ENCODE results near the gene SPATA1.
A peak's percentile ranks its signal among the peaks of the same experiment; 100 is the strongest.

SPATA1 gene

DNA sequence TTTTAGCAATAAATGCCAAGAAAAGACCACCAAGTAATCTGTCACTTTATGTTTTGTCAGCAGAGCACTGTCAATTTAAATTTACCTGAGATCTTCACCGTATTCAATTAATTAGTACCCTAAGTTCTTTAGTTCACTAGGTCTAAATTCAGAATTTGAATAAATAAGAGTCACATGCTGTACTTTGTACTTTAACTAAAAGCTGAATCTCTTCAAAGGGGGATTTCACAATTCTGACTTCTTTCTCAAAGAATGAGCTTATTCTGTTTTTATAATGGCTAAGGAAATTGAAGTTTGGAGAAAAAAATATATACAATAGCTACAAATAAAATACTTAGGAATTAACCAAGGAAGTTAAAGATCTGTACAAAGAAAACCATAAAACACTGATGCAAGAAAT lies 2.3 kb downstream of the SPATA1 start:
- TF ChIP-seq Cebpa-rat (IDR thresholded peaks at IDR 0.05): no peak
- Histone ChIP-seq H3K27me3 (no peaks in the 10 kb centered on the region), H3K9me3 (peaks cover 11% of the 10 kb centered on the region; the same call in 1 of the 2 replicates), H3K9ac (no peak overlapping the region), H4K20me1 (peaks cover 20% of the 10 kb centered on the region), H3K4me3 (no peak overlapping the region), H3K4me2 (no peak overlapping the region), H3K4me1 (peaks cover 25% of the 10 kb centered on the region), H3K36me3 (peaks cover 9% of the 10 kb centered on the region; the same call in 1 of the 2 replicates), H3K27ac (no peak overlapping the region)

DNA sequence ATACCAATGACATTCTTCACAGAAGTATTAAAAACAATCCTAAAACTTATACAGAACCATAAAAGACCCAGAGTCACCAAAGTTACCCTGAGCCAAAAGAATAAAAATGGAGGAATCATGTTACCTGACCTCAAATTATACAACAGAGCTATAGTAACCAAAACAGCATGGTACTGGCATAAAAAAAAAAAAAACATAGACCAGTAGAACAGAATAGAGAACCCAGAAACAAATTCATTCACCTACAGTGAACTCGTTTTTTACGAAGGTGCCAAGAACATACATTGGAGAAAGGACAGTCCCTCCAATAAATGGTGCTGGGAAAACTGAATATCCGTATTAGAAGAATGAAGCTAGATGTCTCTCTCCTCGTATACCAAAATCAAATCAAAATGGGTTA lies 2.8 kb downstream of the SPATA1 start:
- Histone ChIP-seq H3K27me3 (no peaks in the 10 kb centered on the region), H3K36me3 (peaks cover 9% of the 10 kb centered on the region; the same call in 1 of the 2 replicates), H3K9me3 (peaks cover 11% of the 10 kb centered on the region; the same call in 1 of the 2 replicates), H3K9ac (no peak overlapping the region), H4K20me1 (peaks cover 15% of the 10 kb centered on the region), H3K4me3 (no peak overlapping the region), H3K4me2 (no peak overlapping the region), H3K27ac (no peak overlapping the region), H3K4me1 (peaks cover 20% of the 10 kb centered on the region)
- TF ChIP-seq Cebpa-rat (IDR thresholded peaks at IDR 0.05): no peak

DNA sequence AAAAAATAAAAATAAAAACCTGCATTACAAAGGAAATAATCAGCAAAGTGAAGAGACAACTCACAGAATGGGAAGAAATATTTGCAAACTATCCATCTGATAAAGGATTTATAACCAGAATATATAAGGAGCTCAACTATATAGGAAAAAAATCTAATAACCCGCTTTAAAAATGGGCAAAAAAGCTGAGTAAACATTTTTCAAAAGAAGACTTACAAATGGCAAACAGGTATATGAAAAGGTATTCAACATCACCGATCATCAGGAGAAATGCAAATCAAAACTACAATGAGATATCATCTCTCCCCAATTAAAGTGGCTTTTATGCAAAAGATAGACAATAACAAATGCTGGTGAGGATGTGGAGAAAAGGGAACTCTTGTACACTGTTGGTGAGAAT lies 4.0 kb downstream of the SPATA1 start:
- peaks cover 4% of the 10 kb centered on the region for H4K20me1 ChIP-seq
- H3K36me3 ChIP-seq: peaks cover 9% of the 10 kb centered on the region; the same call in 1 of the 2 replicates
- H3K4me2 ChIP-seq: no peak overlapping the region
- no peaks in the 10 kb centered on the region for H3K27me3 ChIP-seq
- no peak for TF ChIP-seq Cebpa-rat (IDR thresholded peaks at IDR 0.05)
- H3K9ac ChIP-seq: no peak overlapping the region
- no peak overlapping the region for H3K27ac ChIP-seq
- H3K4me1 ChIP-seq: peaks cover 11% of the 10 kb centered on the region
- H3K9me3 ChIP-seq: peaks cover 11% of the 10 kb centered on the region; the same call in 1 of the 2 replicates
- H3K4me3 ChIP-seq: no peak overlapping the region

DNA sequence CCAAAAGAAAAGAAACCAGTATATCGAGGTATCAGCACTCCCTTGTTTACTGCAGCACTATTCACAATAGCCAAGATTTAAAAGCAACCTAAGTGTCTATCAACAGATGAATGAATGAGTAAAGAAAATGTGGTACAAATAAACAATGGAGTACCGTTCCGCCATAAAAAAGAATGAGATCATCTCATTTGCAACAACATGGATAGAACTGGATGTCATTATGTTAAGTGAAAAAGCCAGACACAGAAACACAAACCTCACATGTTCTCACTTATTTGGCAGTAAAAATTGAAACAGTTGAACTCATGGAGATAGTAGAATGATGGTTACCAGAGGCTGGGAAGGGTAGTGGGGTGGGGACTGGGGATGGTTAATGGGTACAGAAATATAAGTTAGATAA lies 4.5 kb downstream of the SPATA1 start:
- no peak overlapping the region for H3K9ac ChIP-seq
- peaks cover 11% of the 10 kb centered on the region; the same call in 1 of the 2 replicates for H3K9me3 ChIP-seq
- H3K4me1 ChIP-seq: peaks cover 11% of the 10 kb centered on the region
- peaks cover 9% of the 10 kb centered on the region; the same call in 1 of the 2 replicates for H3K36me3 ChIP-seq
- H3K27me3 ChIP-seq: no peaks in the 10 kb centered on the region
- no peak overlapping the region for H3K4me3 ChIP-seq
- H4K20me1 ChIP-seq: no peaks in the 10 kb centered on the region
- no peak overlapping the region for H3K4me2 ChIP-seq
- no peak overlapping the region for H3K27ac ChIP-seq
- no peak for TF ChIP-seq Cebpa-rat (IDR thresholded peaks at IDR 0.05)

DNA sequence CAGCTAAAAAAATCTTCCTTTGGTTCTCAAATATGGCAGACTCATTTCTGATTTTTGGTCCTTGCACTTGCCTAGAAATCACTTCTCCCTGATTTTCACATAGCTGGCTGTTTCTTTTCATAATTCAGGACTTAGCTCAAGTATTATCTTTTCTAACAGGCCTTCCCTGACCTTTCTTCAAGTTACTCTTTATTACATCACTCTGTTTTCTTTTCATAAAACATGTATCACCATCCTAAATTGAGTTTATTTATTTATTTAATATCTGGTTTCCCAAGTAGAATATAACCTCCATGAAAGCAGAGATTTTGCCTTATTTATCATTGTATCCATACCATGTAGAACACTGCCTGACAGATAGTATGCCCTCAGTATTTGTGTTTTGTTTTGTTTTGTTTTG lies 18.4 kb downstream of the SPATA1 start:
- Histone ChIP-seq H3K9ac (no peak overlapping the region), H3K4me1 (no peaks in the 10 kb centered on the region), H4K20me1 (no peaks in the 10 kb centered on the region), H3K27ac (no peak overlapping the region), H3K9me3 (no peaks in the 10 kb centered on the region), H3K27me3 (no peaks in the 10 kb centered on the region), H3K4me3 (no peak overlapping the region), H3K36me3 (no peaks in the 10 kb centered on the region), H3K4me2 (no peak overlapping the region)
- TF ChIP-seq Cebpa-rat (IDR thresholded peaks at IDR 0.05): no peak

DNA sequence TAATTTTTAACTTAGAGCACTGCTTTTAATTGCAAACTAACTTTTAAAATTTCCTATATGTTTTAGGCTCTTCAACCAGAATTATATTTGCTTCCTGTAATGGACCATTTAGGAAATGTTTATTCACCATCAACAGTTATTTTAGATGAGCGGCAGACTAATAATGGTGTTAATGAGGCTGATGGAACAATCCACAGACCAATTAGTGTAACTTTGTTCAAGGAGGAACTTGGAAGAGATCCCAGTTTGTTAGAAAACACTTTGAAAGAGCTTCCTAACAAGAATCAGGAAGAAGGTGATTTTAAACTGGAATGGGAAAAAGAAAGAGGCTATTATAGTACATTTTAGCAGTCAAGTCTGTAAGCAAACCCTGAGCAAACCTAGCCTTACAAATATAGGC lies 19.6 kb downstream of the SPATA1 start:
- Histone ChIP-seq H3K4me2 (no peak overlapping the region), H4K20me1 (no peaks in the 10 kb centered on the region), H3K9ac (no peak overlapping the region), H3K36me3 (no peaks in the 10 kb centered on the region), H3K9me3 (no peaks in the 10 kb centered on the region), H3K4me1 (no peaks in the 10 kb centered on the region), H3K27ac (no peak overlapping the region), H3K4me3 (no peak overlapping the region), H3K27me3 (no peaks in the 10 kb centered on the region)
- TF ChIP-seq Cebpa-rat (IDR thresholded peaks at IDR 0.05): no peak

DNA sequence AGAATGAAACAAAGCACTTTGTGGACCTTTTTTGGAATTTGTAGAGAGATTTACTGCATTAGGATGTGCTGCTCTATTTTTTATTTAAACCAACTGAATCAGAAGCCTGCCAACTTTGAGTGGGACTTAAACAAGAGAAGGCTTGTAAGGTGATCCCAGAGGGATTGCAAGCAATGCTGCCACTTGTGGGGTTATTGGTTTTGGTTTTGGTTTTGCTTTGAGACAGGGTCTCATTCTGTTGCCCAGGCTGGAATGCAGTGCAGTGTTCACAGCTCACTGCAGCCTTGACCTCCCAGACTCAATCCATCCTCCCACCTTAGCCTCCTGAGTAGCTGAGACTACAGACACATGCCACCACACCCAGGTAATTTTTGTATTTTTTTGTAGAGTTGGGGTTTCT lies 32.4 kb downstream of the SPATA1 start:
- Histone ChIP-seq H3K4me2 (peak overlapping the region; percentile 34), H4K20me1 (no peaks in the 10 kb centered on the region), H3K36me3 (no peaks in the 10 kb centered on the region), H3K9me3 (no peaks in the 10 kb centered on the region), H3K4me1 (peaks cover 9% of the 10 kb centered on the region), H3K27me3 (no peaks in the 10 kb centered on the region), H3K4me3 (no peak overlapping the region), H3K9ac (no peak overlapping the region), H3K27ac (no peak overlapping the region)
- TF ChIP-seq Cebpa-rat (IDR thresholded peaks at IDR 0.05): no peak

DNA sequence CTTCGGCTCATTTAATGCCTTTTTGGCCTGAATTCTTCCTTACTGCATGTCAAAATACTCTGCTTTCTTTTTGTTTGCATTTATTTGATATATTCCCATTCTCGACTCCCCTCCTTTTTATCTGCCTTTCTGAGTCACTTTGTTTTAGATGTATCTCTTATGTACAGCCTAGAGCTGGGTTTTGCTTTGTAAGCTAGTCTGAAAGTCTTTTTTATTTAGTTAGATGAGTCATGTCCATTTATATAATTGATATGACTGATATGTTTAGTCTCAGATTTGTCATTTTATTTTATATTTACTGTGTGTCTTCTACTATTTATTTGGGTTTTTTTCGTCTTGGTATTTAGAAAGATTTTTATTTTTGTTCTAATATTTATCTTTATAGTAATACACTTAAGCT lies 33.8 kb downstream of the SPATA1 start:
- Histone ChIP-seq H3K27ac (no peak overlapping the region), H3K4me2 (no peak overlapping the region), H3K9ac (no peak overlapping the region), H3K27me3 (no peaks in the 10 kb centered on the region), H4K20me1 (no peaks in the 10 kb centered on the region), H3K36me3 (no peaks in the 10 kb centered on the region), H3K9me3 (no peaks in the 10 kb centered on the region), H3K4me1 (peaks cover 9% of the 10 kb centered on the region), H3K4me3 (no peak overlapping the region)
- TF ChIP-seq Cebpa-rat (IDR thresholded peaks at IDR 0.05): no peak

DNA sequence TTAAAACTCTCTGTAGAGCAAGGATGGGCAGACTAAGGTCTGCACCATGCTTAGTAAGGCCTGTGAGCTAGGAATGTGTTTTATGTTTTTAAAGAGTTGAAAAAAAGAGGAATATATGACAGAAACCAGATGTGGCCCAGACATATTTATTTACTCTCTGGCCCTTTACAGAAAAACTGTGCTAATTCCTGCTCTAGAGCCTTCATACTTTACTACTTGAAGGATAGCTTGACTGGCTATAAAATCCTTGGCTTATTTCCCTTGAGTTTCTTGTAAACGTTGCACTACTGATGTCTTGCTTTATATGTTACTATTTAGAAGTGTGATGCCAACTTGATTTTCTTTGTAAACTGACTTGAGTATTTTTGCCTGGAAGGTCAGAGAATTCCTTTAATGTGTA lies 34.6 kb downstream of the SPATA1 start:
- Histone ChIP-seq H3K4me3 (no peak overlapping the region), H3K4me2 (no peak overlapping the region), H3K9ac (no peak overlapping the region), H3K36me3 (no peaks in the 10 kb centered on the region), H3K9me3 (no peaks in the 10 kb centered on the region), H3K4me1 (peaks cover 9% of the 10 kb centered on the region), H4K20me1 (no peaks in the 10 kb centered on the region), H3K27ac (no peak overlapping the region), H3K27me3 (no peaks in the 10 kb centered on the region)
- TF ChIP-seq Cebpa-rat (IDR thresholded peaks at IDR 0.05): no peak

DNA sequence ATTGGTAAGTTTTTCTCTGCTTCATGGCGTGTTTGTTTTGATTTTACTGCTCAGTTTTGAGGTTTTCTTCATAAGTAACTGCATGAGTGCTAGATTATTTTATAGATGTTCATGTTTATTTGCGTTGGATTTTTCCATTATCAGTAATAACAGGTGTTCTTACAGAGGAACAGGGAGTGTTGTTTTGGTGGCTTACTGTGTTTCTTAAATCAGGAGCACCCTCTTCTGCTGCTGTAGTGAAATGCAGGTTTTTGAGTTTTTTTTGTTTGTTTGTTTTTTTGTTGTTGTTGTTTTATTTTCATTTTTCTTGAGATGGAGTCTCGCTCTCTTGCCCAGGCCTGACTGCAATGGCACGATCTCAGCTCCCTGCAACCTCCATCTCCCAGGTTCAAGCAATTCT lies 35.5 kb downstream of the SPATA1 start:
- H3K27me3 ChIP-seq: no peaks in the 10 kb centered on the region
- peaks cover 9% of the 10 kb centered on the region for H3K4me1 ChIP-seq
- no peak overlapping the region for H3K4me2 ChIP-seq
- H3K9me3 ChIP-seq: no peaks in the 10 kb centered on the region
- H3K36me3 ChIP-seq: no peaks in the 10 kb centered on the region
- H3K4me3 ChIP-seq: no peak overlapping the region
- H3K9ac ChIP-seq: no peak overlapping the region
- H4K20me1 ChIP-seq: no peaks in the 10 kb centered on the region
- H3K27ac ChIP-seq: no peak overlapping the region
- no peak for TF ChIP-seq Cebpa-rat (IDR thresholded peaks at IDR 0.05)

DNA sequence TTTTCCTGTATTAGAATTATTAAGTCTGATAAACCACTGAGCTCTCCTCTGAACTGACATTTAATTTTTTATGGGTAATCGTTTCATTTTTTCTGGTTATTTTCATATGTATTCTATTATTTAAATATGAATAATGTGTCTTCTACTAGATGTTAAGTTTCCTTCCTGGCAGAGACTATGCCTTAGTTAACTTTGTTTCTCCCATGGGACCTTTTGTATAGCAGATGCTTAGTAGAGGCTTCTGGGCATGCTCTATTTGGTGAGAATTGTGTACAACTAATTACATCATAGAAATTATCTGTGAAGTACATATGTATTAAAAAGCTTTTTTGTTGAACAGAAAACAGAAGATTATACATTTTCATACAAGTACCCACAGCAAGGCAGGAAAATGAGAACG lies 44.6 kb downstream of the SPATA1 start:
- Histone ChIP-seq H3K36me3 (no peaks in the 10 kb centered on the region), H3K4me2 (no peak overlapping the region), H3K4me3 (no peak overlapping the region), H4K20me1 (no peaks in the 10 kb centered on the region), H3K27me3 (no peaks in the 10 kb centered on the region), H3K9me3 (no peaks in the 10 kb centered on the region), H3K4me1 (no peaks in the 10 kb centered on the region), H3K27ac (no peak overlapping the region), H3K9ac (no peak overlapping the region)
- TF ChIP-seq Cebpa-rat (IDR thresholded peaks at IDR 0.05): no peak
